GM12864 (cell line): ENCODE measurements around the gene KCNAB2.
A peak's percentile ranks its signal among the peaks of the same experiment; 100 is the strongest.

Experiments used
- DNase-seq: peaks from one replicate; pipeline ENCODE4 v3.0.0-alpha.2; 2011; ENCODE audit warnings: low read depth
- H3K4me3 ChIP-seq: 2 replicates; pipeline ENCODE4 v1.5.1; 2011; ENCODE audit warnings: mild to moderate bottlenecking, low read depth, low read length, control low read depth
- CTCF ChIP-seq: IDR thresholded peaks from 2 replicates; pipeline ENCODE4 v1.5.1; 2011; ENCODE audit warnings: low read depth, mild to moderate bottlenecking, moderate library complexity, low read length, control low read depth, inconsistent platforms; ENCODE audit errors: missing control alignments

Gene KCNAB2

GRCh38 chr1:6026095-6026809 lies 19.4 kb upstream of the KCNAB2 start:
- peak overlapping the region; percentile 78 for H3K4me3 ChIP-seq
- TF ChIP-seq CTCF: no peak
- peak; percentile 78 for DNase-seq

GRCh38 chr1:6027591-6027990 lies 18.1 kb upstream of the KCNAB2 start:
- peak overlapping the region; percentile 78 for H3K4me3 ChIP-seq
- DNase-seq: no peak
- TF ChIP-seq CTCF: no peak

- peak; percentile 44 for DNase-seq
- TF ChIP-seq CTCF: peak; percentile 10
- peak overlapping the region; percentile 78 for H3K4me3 ChIP-seq
These were observed 17.4 kb upstream of the KCNAB2 start for GRCh38 chr1:6028042-6028850.

- DNase-seq: no peak
- no peak for TF ChIP-seq CTCF
- H3K4me3 ChIP-seq: no peak overlapping the region
These were observed 16.3 kb upstream of the KCNAB2 start for GRCh38 chr1:6029351-6029750.

- TF ChIP-seq CTCF: no peak
- no peak overlapping the region for H3K4me3 ChIP-seq
- DNase-seq: no peak
These were observed 15.6 kb upstream of the KCNAB2 start for GRCh38 chr1:6030132-6030531.

- DNase-seq: no peak
- TF ChIP-seq CTCF: no peak
- H3K4me3 ChIP-seq: no peak overlapping the region
These were observed 15.0 kb upstream of the KCNAB2 start for GRCh38 chr1:6030547-6031261.
